Suppressor macrophage treated with lipopolysaccharide for 1 hour (primary cell): ENCODE results near the gene SIRPD.

ENCODE experiments used
- DNase-seq, 3 donors: peaks; one replicate each; pipeline ENCODE4 v3.0.0-alpha.2; 2020 to 2022

SIRPD gene

DNA sequence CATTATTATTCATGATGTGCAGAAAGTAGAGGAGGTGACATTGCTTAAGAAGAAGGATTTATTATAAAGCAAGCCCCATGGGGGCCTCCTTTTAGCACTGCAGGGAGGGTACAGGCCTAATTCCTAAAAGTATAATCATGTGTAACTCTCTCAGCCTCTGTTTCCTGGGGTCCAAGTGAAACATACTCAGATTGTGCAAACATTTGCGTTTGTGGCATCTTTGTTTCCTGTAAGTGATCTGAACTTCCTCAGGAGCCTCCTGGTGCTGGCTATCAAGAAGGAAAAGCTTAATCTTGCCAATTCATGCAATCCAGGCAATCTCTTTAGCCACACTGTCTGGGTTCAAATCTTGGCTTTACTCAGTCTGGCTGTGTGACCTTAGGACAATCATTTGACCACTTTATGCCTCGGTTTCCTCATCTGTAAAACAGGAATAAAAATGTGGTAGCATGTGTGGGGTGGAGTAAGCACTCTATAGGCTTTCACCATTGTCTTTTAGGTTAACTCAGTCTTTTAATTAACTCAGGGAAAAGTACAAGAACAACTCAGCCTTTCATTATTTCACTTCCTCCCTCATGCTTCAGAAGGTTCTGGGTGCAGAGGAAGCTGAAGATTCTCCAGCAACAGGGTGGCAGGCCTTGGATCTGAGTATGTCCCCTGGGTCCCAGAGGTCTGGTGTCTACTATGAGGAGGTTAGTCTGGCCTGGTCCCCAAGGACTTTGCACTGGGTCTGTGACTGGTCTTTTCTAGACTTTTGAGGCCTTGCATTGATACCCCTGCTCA is 65.5 kb downstream of the SIRPD start:
- DNase-seq: peak in 2 of 3 donors; percentile 27 to 35

DNA sequence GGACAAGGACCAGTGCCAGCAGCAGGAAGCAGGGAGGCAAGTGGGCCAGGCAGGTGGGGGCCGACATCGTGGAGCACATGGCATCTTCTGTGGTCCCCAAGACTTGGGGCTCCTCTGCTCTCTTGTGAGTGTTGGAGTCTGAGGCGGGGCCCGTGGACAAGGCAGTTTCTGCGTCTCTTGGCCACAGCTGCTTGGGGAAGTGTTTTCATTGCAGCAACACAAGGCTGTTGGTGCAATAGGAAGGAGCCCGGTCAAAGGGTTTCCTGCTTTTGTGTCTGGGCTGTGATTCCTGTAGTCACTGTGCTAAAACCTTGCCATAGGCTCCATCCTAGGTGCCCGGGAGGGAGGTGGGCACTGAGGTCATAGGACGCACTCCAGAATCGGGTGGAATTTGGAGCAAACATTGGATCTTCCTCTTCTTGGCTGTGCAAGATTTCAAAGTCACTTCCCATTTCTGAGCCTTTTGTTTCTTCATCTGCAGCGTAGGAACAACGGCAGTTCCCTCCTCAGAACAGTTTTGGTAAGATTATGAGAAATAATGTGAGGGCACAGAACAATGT is 66.1 kb downstream of the SIRPD start, which contains the start of gene SIRPB2:
Gene SIRPB2 (minus strand): TSS at position 140 of the 560 bp plus-strand sequence. CDS start 61 bp downstream, at position 79.
- DNase-seq: peak; percentile 81 to 92 (median 90)

- peak in 2 of 3 donors; percentile 32 to 52 for DNase-seq
These were observed 66.8 kb downstream of the SIRPD start for GRCh38 chr20:1490643-1491195.

GRCh38 chr20:1489764-1490436 is 67.6 kb downstream of the SIRPD start:
- peak; percentile 47 to 67 (median 56) for DNase-seq

DNA sequence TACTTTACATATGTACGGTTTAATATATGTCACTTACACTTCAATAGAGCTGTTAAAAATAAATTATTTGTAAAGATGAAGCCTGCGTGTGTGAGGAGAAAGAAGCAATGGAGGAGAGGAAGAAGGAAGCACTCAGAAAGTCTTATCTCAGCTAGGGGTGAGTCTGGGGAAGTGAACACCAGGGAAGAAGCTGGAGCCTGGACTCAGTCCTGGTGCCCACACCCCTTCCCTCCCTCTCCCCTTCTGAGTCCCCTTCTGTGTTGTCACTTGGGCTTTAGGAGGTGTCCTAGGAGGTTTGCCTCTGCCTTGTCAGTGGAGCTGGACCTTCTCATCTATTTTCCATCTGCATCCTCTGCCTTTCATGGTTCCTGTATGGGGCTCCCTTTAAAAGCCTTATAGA is 68.2 kb downstream of the SIRPD start:
- DNase-seq: peak in 1 of 3 donors; percentile 22

DNA sequence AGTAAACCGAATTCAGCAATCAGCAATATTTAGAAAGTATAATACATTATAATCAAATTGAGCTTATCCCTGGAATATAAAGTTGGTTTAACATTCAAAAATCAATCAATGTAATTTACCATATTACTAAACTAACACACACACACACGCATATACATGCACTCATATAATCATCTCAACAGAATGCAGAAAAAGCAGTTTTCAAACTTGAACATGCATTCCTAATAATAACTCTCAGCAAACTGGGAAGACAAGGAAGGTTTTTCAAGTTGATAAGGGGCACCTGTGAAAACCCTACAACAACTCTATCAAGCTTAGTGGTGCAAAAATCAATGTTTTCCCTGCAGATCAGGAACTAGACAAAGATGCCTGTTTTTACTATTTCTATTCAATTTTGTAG is 70.9 kb downstream of the SIRPD start:
- DNase-seq: no peak

DNA sequence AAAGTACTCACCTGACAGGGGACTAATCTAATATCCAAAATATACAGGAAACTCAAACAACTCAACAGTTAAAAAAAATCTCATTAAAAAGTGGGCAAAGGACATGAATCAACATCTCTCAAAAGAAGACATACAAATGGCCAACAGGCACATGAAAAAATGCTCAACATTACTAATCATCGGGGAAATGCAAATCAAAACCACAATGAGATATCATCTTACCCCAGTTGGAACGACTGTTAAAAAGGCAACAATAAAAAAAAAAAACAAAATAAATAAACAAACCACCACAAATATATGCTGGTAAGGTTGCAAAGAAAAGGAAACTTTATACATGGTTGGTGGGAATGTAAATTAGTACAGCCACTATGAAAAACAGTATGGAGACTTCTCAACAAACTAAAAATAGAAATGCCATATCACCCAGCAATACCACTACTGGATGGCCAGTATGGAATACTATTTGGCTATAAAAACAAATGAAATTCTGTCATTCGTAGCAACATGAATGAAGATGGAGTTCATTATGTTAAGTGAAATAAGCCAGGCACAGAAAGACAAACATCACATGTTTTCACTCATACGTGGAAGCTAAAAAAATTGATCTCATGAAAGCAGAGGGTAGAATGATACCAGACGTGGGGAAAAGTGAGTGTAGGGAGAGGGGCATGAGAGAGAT is 72.9 kb downstream of the SIRPD start:
- peak in 2 of 3 donors; percentile 36 to 38 for DNase-seq
